KG1 (cell line): Measurements from ENCODE around the gene TNIK.
"Not testable (repeated sequence)": the region's sequence is repeated elsewhere in the genome, so short reads cannot be mapped to it uniquely, and the experiment has no call there.

Source experiments
- DNase-seq: peaks from one replicate; lab custom pipeline; 2025; lab: John Stamatoyannopoulos, UW

The TNIK gene

GRCh38 chr3:171255236-171255806, 204.9 kb downstream of the TNIK start:
- DNase-seq = no peak

DNA sequence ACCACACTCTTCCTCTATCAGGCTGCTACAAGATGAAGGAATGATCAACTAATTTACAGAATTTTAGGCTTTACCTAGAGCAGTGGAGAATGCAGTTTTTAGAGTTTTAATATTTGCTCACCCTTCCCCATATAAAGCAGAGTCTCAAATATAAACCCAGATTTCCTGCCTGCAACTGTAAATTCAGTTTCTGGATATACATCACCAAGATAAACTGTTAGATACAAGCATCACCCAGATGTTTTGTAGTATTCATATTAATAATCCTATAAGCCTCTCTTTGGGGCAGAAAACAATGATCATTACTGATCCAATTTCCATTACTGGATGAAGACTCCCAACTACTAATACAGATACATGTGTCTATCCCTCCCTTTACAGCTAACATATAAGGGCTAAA, 205.9 kb downstream of the TNIK start:
- DNase-seq = no peak

DNA sequence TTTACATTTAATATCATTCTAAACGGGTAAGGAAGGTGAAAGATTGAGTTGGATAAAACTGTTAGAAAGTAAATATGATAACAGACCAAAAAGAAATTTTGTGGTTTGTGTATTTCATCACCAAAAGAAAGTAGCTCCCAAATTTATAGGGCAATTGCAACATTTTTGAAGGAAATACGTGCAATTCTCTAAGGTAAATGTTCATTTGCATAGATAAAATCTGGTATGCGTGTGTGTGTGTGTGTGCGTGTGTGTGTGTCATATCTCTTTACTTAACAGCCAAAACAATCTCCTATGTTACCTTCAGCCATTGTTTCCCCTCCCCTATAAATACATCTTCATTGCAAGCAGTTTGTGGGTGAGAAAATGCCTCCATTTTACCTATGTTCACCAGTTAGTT, 208.4 kb downstream of the TNIK start:
- DNase-seq = no peak

GRCh38 chr3:171250444-171250843, 209.8 kb downstream of the TNIK start:
- no peak for DNase-seq

GRCh38 chr3:171249245-171249644, 211.0 kb downstream of the TNIK start:
- DNase-seq = no peak

GRCh38 chr3:171248426-171249111, 211.6 kb downstream of the TNIK start:
- no peak for DNase-seq

DNA sequence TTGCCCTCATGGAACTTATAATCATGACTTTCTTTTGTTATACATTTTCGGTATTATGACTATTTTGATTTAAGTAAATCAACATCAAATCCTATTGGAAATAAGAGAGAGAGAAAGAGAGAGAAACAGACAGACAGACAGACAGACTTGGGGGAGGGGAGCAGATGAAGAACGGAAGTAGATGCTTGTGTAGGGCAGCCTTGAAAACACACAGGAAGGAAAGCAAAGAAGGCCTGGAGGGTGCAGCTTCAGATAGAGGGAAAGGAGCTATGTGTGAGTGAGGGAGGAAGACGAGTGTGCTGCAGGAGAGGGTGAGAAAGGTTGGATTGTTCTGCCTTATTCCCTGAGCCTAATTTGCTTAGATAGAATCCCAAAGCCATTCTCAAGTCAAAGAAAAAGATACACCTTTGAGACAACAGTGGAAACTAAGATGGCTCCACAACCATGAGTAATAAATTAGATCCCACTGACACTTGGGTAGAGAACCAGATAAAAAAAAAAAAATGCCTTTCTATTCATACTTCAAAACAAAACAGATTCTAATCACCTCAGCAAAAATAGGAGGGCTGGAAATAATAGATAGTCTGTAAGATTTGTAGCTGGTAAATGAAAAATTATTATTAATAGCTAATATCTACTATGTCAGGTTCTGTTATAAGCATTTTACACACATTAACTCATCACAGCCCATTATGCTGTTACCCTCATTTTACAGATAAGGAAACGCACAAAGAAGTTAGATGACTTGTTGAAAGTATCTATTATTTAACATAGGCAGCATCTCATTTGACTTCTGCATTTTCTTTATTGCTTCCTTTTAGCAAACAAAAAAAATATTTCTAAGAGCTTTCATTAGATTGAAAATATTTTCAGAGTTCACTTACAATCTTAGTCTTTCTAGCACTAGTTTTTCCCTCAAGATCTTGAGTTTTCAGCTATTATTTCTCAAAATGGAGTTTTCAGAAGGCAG, 214.1 kb downstream of the TNIK start:
- DNase-seq = no peak

GRCh38 chr3:171242951-171243350, 217.3 kb downstream of the TNIK start:
- no peak for DNase-seq

- no peak for DNase-seq
These were observed 218.0 kb downstream of the TNIK start for GRCh38 chr3:171242170-171242569.

DNA sequence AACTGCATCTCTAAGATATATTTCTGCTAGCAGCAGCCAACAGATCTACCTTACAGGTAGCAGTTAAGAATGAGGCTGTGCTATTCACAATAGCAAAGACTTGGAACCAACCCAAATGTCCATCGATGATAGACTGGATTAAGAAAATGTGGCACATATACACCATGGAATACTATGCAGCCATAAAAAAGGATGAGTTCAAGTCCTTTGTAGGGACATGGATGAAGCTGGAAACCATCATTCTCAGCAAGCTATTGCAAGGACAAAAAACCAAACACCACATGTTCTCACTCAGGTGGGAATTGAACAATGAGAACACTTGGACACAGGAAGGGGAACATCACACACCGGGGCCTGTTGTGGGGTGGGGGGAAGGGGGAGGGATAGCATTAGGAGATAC, 218.6 kb downstream of the TNIK start:
- not testable (repeated sequence) for DNase-seq

GRCh38 chr3:171240504-171240835, 219.7 kb downstream of the TNIK start:
- DNase-seq = no peak

DNA sequence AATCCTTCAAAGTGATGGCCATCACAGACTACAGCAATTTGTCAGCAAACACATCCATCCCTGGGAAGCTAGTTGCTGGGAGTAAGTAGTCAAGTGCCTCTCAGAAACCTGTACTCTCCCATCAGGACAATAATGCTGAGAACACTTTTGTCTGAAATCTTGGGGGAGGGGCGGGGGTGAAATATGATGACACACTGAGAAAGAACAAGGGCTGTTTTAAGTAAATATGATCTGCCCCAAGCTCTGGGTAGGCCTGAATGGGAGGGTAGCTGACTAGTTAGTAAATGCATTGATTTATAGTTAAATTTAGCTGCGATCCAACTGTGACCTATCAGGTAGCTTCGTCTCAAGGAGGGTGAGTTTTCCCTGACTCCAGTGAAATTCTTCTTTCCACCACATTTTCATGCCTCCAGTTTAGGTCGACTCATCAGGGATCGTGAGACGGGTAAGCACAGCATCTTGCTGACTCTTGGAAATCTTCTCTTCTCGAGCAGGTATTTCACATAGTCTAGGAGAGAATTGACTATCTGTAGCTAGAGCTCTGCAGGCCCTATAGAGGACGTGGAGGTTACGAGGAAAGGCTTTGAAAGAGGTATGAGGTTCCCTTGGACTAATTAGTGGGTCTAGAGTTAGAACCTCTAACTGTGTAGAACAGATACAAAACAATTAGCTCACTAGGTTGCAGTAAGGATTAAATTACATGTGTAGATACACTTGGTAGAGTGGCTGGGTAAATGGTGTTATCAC, 220.3 kb downstream of the TNIK start:
- DNase-seq = no peak

- DNase-seq = no peak
These were observed 223.2 kb downstream of the TNIK start for GRCh38 chr3:171237009-171237385.

- DNase-seq = no peak
These were observed 223.8 kb downstream of the TNIK start for GRCh38 chr3:171236265-171237008.

DNA sequence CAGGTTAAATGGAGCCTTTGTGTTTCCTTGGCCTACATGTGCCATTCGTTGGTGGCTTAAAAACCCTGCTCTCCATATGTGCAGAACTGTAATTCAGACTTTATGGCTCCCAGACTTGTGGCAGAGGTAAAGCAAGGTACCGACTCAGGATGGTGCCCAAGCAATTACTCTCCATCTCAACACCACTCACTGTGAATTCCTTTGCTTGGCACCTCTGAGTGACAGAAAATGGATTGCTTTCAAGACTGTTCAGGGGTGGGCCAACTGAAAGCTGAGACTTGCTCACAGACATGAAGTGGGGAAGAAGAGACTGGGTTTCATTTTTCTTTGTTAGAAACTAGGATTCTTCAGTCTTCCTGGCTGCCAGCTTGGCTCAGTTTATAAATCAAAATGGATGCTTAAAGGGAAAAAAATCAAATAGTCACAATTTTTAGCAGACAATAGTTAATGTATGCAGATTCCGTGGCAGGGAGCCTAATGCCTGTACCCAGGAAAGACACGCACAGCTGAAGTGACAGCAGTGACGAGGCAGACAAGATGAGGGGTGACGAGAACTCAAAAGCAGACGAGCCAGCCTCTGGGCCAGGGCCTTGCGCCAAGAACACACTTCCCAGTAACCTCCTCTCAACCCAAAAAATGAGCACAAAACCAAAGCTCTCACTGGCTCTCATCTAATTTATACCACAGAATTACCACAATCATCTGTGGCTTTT, 225.8 kb downstream of the TNIK start:
- DNase-seq = no peak

- DNase-seq = no peak
These were observed 228.8 kb downstream of the TNIK start for GRCh38 chr3:171231361-171231760.

DNA sequence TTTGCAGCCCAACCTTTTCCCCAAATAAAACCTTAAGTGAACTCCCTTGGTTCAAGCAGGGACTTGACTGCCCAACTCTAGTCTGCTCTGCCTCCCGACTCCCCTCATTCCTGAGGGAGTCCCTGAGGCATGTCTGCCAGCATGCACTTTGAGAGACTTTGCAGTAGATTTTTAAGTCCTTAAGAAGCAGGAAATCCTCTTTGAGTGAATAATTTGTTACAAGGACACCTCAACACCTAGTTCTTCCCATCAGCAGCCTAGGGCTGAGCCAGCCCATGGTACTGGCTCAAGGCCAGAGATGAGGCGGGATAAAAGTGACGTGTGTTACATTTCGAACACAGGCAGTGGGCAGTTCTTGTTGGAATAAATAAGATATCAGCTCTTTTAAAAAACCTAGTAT, 229.3 kb downstream of the TNIK start:
- DNase-seq = no peak

DNA sequence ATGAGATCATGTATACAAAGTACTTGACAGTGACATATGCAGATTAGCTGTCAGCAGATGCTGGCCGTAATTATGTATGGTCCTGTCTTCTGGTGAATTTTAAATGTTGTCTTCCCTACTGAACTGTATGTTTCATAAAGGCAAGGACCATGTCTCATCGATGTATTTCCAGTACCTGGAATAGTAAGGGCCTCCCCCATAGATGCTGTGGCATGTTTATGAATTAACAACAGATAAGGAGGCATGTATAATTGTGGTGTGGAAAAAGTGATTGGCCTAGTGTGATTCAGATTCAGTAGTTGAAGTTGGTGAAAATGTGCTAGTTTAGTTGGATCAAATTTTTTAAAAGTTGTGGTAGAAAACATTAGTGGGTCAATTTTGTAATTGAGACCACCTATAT, 231.0 kb downstream of the TNIK start:
- no peak for DNase-seq

- DNase-seq = no peak
These were observed 232.0 kb downstream of the TNIK start for GRCh38 chr3:171228240-171228639.

- no peak for DNase-seq
These were observed 232.4 kb downstream of the TNIK start for GRCh38 chr3:171227828-171228227.

GRCh38 chr3:171227359-171227758, 232.8 kb downstream of the TNIK start:
- DNase-seq = no peak
